ENCODE results near the gene OR4C15.

OR4C15 gene

GRCh38 chr11:55554169-55554568, at the start of gene OR4C15:
Gene OR4C15 (plus strand): TSS chr11:55554469. CDS start chr11:55554469, 0 bp downstream.
- DNase-seq = no peak

- no peak for DNase-seq
Measured at GRCh38 chr11:55571828-55572227, 17.6 kb downstream of the OR4C15 start, which contains the start of gene OR4C16. Gene OR4C16 (plus strand): TSS chr11:55572128. CDS start chr11:55572128, 0 bp downstream.

GRCh38 chr11:55572548-55572947, 18.3 kb downstream of the OR4C15 start:
- no peak for DNase-seq

Data from midbrain (tissue), 1 donor.